Measurements from ENCODE around the gene ZNF92.
"Not testable (repeated sequence)": the region's sequence is repeated elsewhere in the genome, so short reads cannot be mapped to it uniquely, and the experiment has no call there.

The ZNF92 gene

GRCh38 chr7:65373608-65374351, at the start of gene ZNF92:
TSS of gene ZNF92 (plus strand) at chr7:65373855. CDS start at chr7:65373998, 143 bp downstream.
- DNase-seq (ENCODE audit: low read depth in 2 of 2): peak; percentile 89 to 93

- DNase-seq (ENCODE audit: low read depth in 2 of 2): no peak
Measured at GRCh38 chr7:65325793-65326432, 47.7 kb upstream of the ZNF92 start.

GRCh38 chr7:65338346-65338745, 35.3 kb upstream of the ZNF92 start:
- no peak for DNase-seq (ENCODE audit: low read depth in 2 of 2)

GRCh38 chr7:65339257-65339656, 34.4 kb upstream of the ZNF92 start:
- no peak for DNase-seq (ENCODE audit: low read depth in 2 of 2)

GRCh38 chr7:65342723-65343629, 30.7 kb upstream of the ZNF92 start:
- DNase-seq (ENCODE audit: low read depth in 2 of 2): no peak

GRCh38 chr7:65344541-65344940, 29.1 kb upstream of the ZNF92 start:
- DNase-seq (ENCODE audit: low read depth in 2 of 2): not testable (repeated sequence)

- no peak for DNase-seq (ENCODE audit: low read depth in 2 of 2)
Measured at GRCh38 chr7:65354263-65354662, 19.4 kb upstream of the ZNF92 start.

- DNase-seq (ENCODE audit: low read depth in 2 of 2): no peak
Measured at GRCh38 chr7:65369843-65370242, 3.8 kb upstream of the ZNF92 start.

- no peak for DNase-seq (ENCODE audit: low read depth in 2 of 2)
Measured at GRCh38 chr7:65371468-65371867, 2.2 kb upstream of the ZNF92 start.

GRCh38 chr7:65379318-65379717, 5.7 kb downstream of the ZNF92 start:
- DNase-seq (ENCODE audit: low read depth in 2 of 2): no peak

GRCh38 chr7:65381742-65382141, 8.1 kb downstream of the ZNF92 start:
- DNase-seq (ENCODE audit: low read depth in 2 of 2): no peak

- DNase-seq (ENCODE audit: low read depth in 2 of 2): no peak
Measured at GRCh38 chr7:65382452-65382851, 8.8 kb downstream of the ZNF92 start.

- DNase-seq (ENCODE audit: low read depth in 2 of 2): no peak
Measured at GRCh38 chr7:65387891-65388290, 14.2 kb downstream of the ZNF92 start.

- no peak for DNase-seq (ENCODE audit: low read depth in 2 of 2)
Measured at GRCh38 chr7:65390588-65390987, 16.9 kb downstream of the ZNF92 start.

- no peak for DNase-seq (ENCODE audit: low read depth in 2 of 2)
Measured at GRCh38 chr7:65397730-65398142, 24.1 kb downstream of the ZNF92 start.

- DNase-seq (ENCODE audit: low read depth in 2 of 2): not testable (repeated sequence)
Measured at GRCh38 chr7:65398671-65399070, 25.0 kb downstream of the ZNF92 start.

- not testable (repeated sequence) for DNase-seq (ENCODE audit: low read depth in 2 of 2)
Measured at GRCh38 chr7:65399101-65399500, 25.4 kb downstream of the ZNF92 start.

GRCh38 chr7:65404020-65404419, 30.4 kb downstream of the ZNF92 start:
- DNase-seq (ENCODE audit: low read depth in 2 of 2): no peak

- DNase-seq (ENCODE audit: low read depth in 2 of 2): not testable (repeated sequence)
Measured at GRCh38 chr7:65406706-65407105, 33.1 kb downstream of the ZNF92 start.

GRCh38 chr7:65409363-65409762, 35.7 kb downstream of the ZNF92 start:
- DNase-seq (ENCODE audit: low read depth in 2 of 2): no peak

- DNase-seq (ENCODE audit: low read depth in 2 of 2): no peak
Measured at GRCh38 chr7:65411249-65411648, 37.6 kb downstream of the ZNF92 start.

GRCh38 chr7:65422670-65423069, 49.0 kb downstream of the ZNF92 start:
- no peak for DNase-seq (ENCODE audit: low read depth in 2 of 2)

Data from stimulated activated CD8-positive, alpha-beta memory T cell treated with anti-CD3 and anti-CD28 coated beads, Interleukin-2, amount 100 ng/mL, for 48 hours (primary cell).